Ascending aorta (tissue), 2 donors: ENCODE results near the gene M1AP. TPM values are rescaled to one million over a fixed set of nuclear protein-coding genes. Genes with fewer than 3 reads are reported as not detected.

Experiments
- DNase-seq, 2 donors: peaks; one replicate each; pipeline ENCODE4 v3.0.0-alpha.2; 2019; ENCODE audit warnings: low spot score in 2 of 2
- H3K27ac ChIP-seq, 2 donors: fragments of 200-600 bp; sonication (generic); one replicate each; pipeline ENCODE4 v1.5.1; 2016 to 2017; ENCODE audit warnings: mild to moderate bottlenecking in 1 of 2
- H3K27me3 ChIP-seq: fragments of 200-600 bp; sonication (generic); one replicate; pipeline ENCODE4 v1.5.1; 2017
- H3K36me3 ChIP-seq, 2 donors: fragments of 200-600 bp; sonication (generic); one replicate each; pipeline ENCODE4 v1.5.1; 2016
- H3K4me1 ChIP-seq, 2 donors: fragments of 200-600 bp; sonication (generic); one replicate each; pipeline ENCODE4 v1.5.1; 2016 to 2017; ENCODE audit warnings: mild to moderate bottlenecking in 1 of 2
- H3K4me3 ChIP-seq, 2 donors: fragments of 200-600 bp; sonication (generic); one replicate each; pipeline ENCODE4 v1.5.1; 2016 to 2017; ENCODE audit warnings: mild to moderate bottlenecking in 1 of 2
- H3K9me3 ChIP-seq, 2 donors: fragments of 200-600 bp; sonication (generic); one replicate each; pipeline ENCODE4 v1.5.1; 2016
- CTCF ChIP-seq, 3 experiments: fragments of 200-600 bp in 2 of 3; fragments of 450-650 bp in 1 of 3; sonication (generic) in 2 of 3; IDR thresholded peaks; one replicate each; pipeline ENCODE4 v1.5.1; 2016 to 2019; ENCODE audit warnings: antibody characterized with exemption in 3 of 3, mild to moderate bottlenecking in 1 of 3, moderate library complexity in 1 of 3
- intact Hi-C: fragments of 100-400 bp; cut with DNase I; formaldehyde crosslinking; loops from one replicate; pipeline ENCODE4 v1.15.1; 2023
- total RNA-seq: library from RNA; depleted of rRNA; stranded (reverse); fragments of >200 nt; gene quantifications from one replicate; pipeline ENCODE4 v1.1.0, GENCODE V29; 2016

Gene M1AP
- total RNA-seq, 1 donor from 2014 or later = not detected

DNA sequence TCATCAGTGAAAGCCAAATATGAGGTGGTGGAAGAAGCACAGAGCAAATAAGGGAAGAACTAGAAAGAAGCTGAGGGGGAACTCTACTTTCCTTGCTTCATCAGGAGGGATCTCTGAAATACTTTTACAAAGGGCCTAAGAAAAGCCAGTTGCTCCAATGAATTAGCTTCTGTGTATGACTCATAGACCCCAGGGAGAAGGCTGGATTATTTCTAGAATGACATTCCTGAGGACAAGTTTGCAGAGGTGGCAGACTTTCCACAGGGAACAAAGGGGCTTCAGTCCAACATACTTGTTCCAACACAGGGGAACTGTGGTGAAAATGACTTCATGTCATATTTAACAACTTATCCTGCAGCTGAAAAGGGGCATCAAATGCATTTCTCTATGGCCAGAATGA lies 64.6 kb downstream of the M1AP start:
- intact Hi-C loops = no loop called here
- H3K9me3 ChIP-seq = no peaks in the 10 kb centered on the region
- no peaks in the 10 kb centered on the region for H3K27me3 ChIP-seq
- no peak overlapping the region for H3K4me3 ChIP-seq
- TF ChIP-seq CTCF (IDR thresholded peaks at IDR 0.05) = no peak
- peaks cover 0 to 19% of the 10 kb centered on the region in 2 donors for H3K4me1 ChIP-seq
- peak overlapping the region in 1 of 2 donors; percentile 48 for H3K27ac ChIP-seq
- DNase-seq = no peak
- H3K36me3 ChIP-seq = no peaks in the 10 kb centered on the region

DNA sequence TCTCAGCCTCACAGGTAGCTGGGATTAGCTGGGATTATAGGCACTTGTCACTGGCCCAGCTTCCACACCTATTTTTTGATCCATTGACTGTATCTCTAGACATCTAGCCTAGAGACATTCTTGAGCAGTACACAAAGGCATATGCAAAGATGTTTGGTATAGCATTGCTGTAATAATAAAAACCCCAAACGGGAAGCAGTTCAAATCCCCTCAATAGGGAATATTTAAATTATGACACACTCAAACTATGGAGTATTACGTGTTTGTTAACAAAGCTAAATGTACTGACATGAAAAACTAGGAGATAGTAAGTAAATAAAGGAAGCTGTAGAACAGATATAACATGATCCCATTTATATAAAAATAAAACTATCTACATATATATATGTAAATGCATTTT lies 65.9 kb downstream of the M1AP start:
- intact Hi-C loops = no loop called here
- Histone ChIP-seq H3K27me3 (no peaks in the 10 kb centered on the region), H3K4me1 (peaks cover 0 to 19% of the 10 kb centered on the region in 2 donors), H3K9me3 (no peaks in the 10 kb centered on the region), H3K36me3 (no peaks in the 10 kb centered on the region), H3K4me3 (no peak overlapping the region), H3K27ac (no peak overlapping the region)
- DNase-seq = no peak
- no peak for TF ChIP-seq CTCF (IDR thresholded peaks at IDR 0.05)

GRCh38 chr2:74581463-74581862 lies 66.7 kb downstream of the M1AP start:
- Histone ChIP-seq H3K36me3 (no peaks in the 10 kb centered on the region), H3K9me3 (no peaks in the 10 kb centered on the region), H3K4me1 (peaks cover 0 to 19% of the 10 kb centered on the region in 2 donors), H3K27ac (no peak overlapping the region), H3K27me3 (no peaks in the 10 kb centered on the region), H3K4me3 (no peak overlapping the region)
- DNase-seq = no peak
- intact Hi-C loops = no loop called here
- TF ChIP-seq CTCF (IDR thresholded peaks at IDR 0.05) = no peak

- DNase-seq = no peak
- H3K27ac ChIP-seq = no peak overlapping the region
- H3K9me3 ChIP-seq = no peaks in the 10 kb centered on the region
- intact Hi-C loops = no loop called here
- H3K36me3 ChIP-seq = no peaks in the 10 kb centered on the region
- H3K27me3 ChIP-seq = no peaks in the 10 kb centered on the region
- H3K4me3 ChIP-seq = no peak overlapping the region
- no peak for TF ChIP-seq CTCF (IDR thresholded peaks at IDR 0.05)
- peaks cover 0 to 4% of the 10 kb centered on the region in 2 donors for H3K4me1 ChIP-seq
These were observed 69.7 kb downstream of the M1AP start for GRCh38 chr2:74578408-74578807.

DNA sequence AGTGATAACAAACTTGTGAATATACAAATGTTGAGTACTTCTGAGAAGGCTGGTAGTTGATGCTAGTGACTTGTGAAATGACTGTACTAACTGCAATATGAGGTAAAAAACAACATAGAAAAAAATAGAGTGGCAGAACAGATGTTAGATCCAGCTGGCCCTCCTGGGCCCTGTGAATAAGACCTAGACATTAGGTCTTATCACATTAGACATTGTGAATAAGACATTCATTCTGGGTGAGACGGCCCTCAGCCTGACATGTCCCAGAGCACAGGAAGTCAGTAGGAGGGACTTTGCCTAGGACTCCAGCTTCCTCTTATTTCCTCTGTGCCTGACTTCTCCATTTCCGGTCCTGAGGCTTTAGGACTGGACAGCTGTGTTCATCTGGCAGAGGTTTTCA lies 70.7 kb downstream of the M1AP start:
- H3K9me3 ChIP-seq = no peaks in the 10 kb centered on the region
- intact Hi-C loops = no loop called here
- no peaks in the 10 kb centered on the region for H3K27me3 ChIP-seq
- no peak overlapping the region for H3K4me3 ChIP-seq
- H3K4me1 ChIP-seq = no peaks in the 10 kb centered on the region
- no peak for DNase-seq
- no peak overlapping the region for H3K27ac ChIP-seq
- TF ChIP-seq CTCF (IDR thresholded peaks at IDR 0.05) = no peak
- H3K36me3 ChIP-seq = no peaks in the 10 kb centered on the region

GRCh38 chr2:74576863-74577229 lies 71.3 kb downstream of the M1AP start:
- Histone ChIP-seq H3K4me1 (no peaks in the 10 kb centered on the region), H3K4me3 (no peak overlapping the region), H3K36me3 (no peaks in the 10 kb centered on the region), H3K9me3 (no peaks in the 10 kb centered on the region), H3K27me3 (no peaks in the 10 kb centered on the region), H3K27ac (no peak overlapping the region)
- intact Hi-C loops = no loop called here
- TF ChIP-seq CTCF (IDR thresholded peaks at IDR 0.05) = no peak
- DNase-seq = no peak
